K562 (cell line): ENCODE data around the gene BEST1. TPM values are rescaled to one million over a fixed set of nuclear protein-coding genes. Genes with fewer than 3 reads are reported as not detected.

ENCODE experiments used
- BRD9 ChIP-seq: fragments of 450-650 bp; IDR thresholded peaks from 2 replicates; pipeline ENCODE4 v1.6.1; 2018; ENCODE audit warnings: low read depth; ENCODE audit not compliant: partially characterized antibody
- ESRRA ChIP-seq: fragments of 450-650 bp; IDR thresholded peaks from 2 replicates; pipeline ENCODE4 v1.6.1; 2014; ENCODE audit warnings: low read depth, mild to moderate bottlenecking, moderate library complexity, borderline replicate concordance
- FOXP1 ChIP-seq: sonication (generic); formaldehyde crosslinking; IDR thresholded peaks from 2 replicates; pipeline ENCODE4 v1.8.0; 2022; ENCODE audit warnings: mild to moderate bottlenecking, missing genetic modification reagents
- GTF2B ChIP-seq: IDR thresholded peaks from 2 replicates; pipeline ENCODE4 v1.6.1; 2011; ENCODE audit not compliant: insufficient read length; ENCODE audit errors: extremely low read depth
- HMG20A ChIP-seq: fragments of 450-650 bp; formaldehyde crosslinking; conservative IDR thresholded peaks from 2 replicates; pipeline ENCODE4 v1.4.0; 2020; ENCODE audit warnings: mild to moderate bottlenecking, mixed read lengths
- NFIC ChIP-seq: fragments of 450-650 bp; IDR thresholded peaks from 2 replicates; pipeline ENCODE4 v1.6.1; 2017; ENCODE audit warnings: mild to moderate bottlenecking, inconsistent platforms
- NUFIP1 ChIP-seq: fragments of 450-650 bp; IDR thresholded peaks from 2 replicates; pipeline ENCODE4 v1.6.1; 2018; ENCODE audit not compliant: partially characterized antibody
- PHF20 ChIP-seq: fragments of 450-650 bp; IDR thresholded peaks from 2 replicates; pipeline ENCODE4 v1.6.1; 2018; ENCODE audit not compliant: partially characterized antibody
- POLR3G ChIP-seq: IDR thresholded peaks from 2 replicates; pipeline ENCODE4 v1.6.1; 2011; ENCODE audit not compliant: insufficient read length, insufficient replicate concordance; ENCODE audit errors: extremely low read depth
- REST ChIP-seq, 2 experiments: fragments of 450-650 bp; formaldehyde crosslinking in 1 of 2; IDR thresholded peaks; 2 replicates each; pipeline versions ENCODE4 v1.4.0 to v1.6.1; 2014 to 2020; ENCODE audit warnings: mild to moderate bottlenecking in 2 of 2, borderline replicate concordance in 1 of 2, low read depth in 1 of 2
- SRSF7 ChIP-seq: fragments of 200-400 bp; formaldehyde crosslinking; optimal IDR thresholded peaks from 2 replicates; pipeline ENCODE3; 2017; ENCODE audit warnings: mild to moderate bottlenecking, low read depth, low read length
- THAP12 ChIP-seq: fragments of 250-450 bp; sonication (Bioruptor Pico); IDR thresholded peaks from 2 replicates; pipeline ENCODE4 v1.9.0; 2021; ENCODE audit warnings: mild to moderate bottlenecking, inconsistent platforms
- ZBTB34 ChIP-seq: fragments of 250-450 bp; sonication (Bioruptor Pico); IDR thresholded peaks from 2 replicates; pipeline ENCODE4 v1.8.0; 2021; ENCODE audit warnings: mild to moderate bottlenecking, moderate library complexity
- ZNF561 ChIP-seq: fragments of 450-650 bp; formaldehyde crosslinking; conservative IDR thresholded peaks from 2 replicates; pipeline ENCODE4 v1.4.0; 2020; ENCODE audit warnings: mild to moderate bottlenecking, moderate library complexity
- polyA plus RNA-seq, 8 experiments: library from polyadenylated mRNA; depleted of rRNA in 4 of 8; stranded (reverse) in 5 of 8; unstranded in 3 of 8; fragments of >200 nt; fragmentation: Nextera tagmentation in 2 of 8; fragmentation: Illumina TruSeq in 1 of 8; extraction: Ambion mirVana in 2 of 8; extraction: Trizol in 1 of 8; gene quantifications; 2 replicates each; pipeline versions ENCODE4 v1.2.1 to v1.2.3, GENCODE V29; 2011 to 2014; ENCODE audit warnings: inconsistent platforms in 1 of 8, missing spikeins in 1 of 8
- total RNA-seq, 7 experiments: library from RNA; depleted of rRNA in 6 of 7; stranded (reverse); fragments of >200 nt in 6 of 7; fragmentation: Illumina TruSeq in 2 of 7; extraction: Trizol in 2 of 7; gene quantifications; 2 replicates each; pipeline versions ENCODE4 v1.2.1 to v1.2.3, GENCODE V29; 2011 to 2021; ENCODE audit warnings: low replicate concordance in 1 of 7

Gene BEST1
- total and polyA plus RNA-seq, 9 of the 15 experiments (the other 6 are each of a cell fraction or from before 2014, with no cell fraction given): 0.07 to 1.3 (median 0.40) TPM

GRCh38 chr11:62000539-62001446 lies 50.6 kb downstream of the BEST1 start (continued):
- TF ChIP-seq REST (IDR thresholded peaks at IDR 0.05; ENCODE audit: borderline replicate concordance) (no peak), REST (CRISPR knock-in tag; IDR thresholded peaks at IDR 0.05; ENCODE audit: low read depth) (no peak), HMG20A (CRISPR knock-in tag) (no peak), NUFIP1 (no peak), GTF2B (no peak), FOXP1 (CRISPR knock-in tag) (no peak), BRD9 (no peak), THAP12 (no peak), POLR3G (no peak), SRSF7 (no peak), ZBTB34 (CRISPR knock-in tag) (no peak), NFIC (no peak), ESRRA (peak; percentile 70), PHF20 (no peak), ZNF561 (CRISPR knock-in tag) (no peak)
